ENCODE results near the gene PCDH17. TPM values are rescaled to one million over a fixed set of nuclear protein-coding genes. Genes with fewer than 3 reads are reported as not detected.

PCDH17 gene
- total and polyA plus RNA-seq, 4 donors, result 0.59 to 8.8 (median 0.98) TPM

DNA sequence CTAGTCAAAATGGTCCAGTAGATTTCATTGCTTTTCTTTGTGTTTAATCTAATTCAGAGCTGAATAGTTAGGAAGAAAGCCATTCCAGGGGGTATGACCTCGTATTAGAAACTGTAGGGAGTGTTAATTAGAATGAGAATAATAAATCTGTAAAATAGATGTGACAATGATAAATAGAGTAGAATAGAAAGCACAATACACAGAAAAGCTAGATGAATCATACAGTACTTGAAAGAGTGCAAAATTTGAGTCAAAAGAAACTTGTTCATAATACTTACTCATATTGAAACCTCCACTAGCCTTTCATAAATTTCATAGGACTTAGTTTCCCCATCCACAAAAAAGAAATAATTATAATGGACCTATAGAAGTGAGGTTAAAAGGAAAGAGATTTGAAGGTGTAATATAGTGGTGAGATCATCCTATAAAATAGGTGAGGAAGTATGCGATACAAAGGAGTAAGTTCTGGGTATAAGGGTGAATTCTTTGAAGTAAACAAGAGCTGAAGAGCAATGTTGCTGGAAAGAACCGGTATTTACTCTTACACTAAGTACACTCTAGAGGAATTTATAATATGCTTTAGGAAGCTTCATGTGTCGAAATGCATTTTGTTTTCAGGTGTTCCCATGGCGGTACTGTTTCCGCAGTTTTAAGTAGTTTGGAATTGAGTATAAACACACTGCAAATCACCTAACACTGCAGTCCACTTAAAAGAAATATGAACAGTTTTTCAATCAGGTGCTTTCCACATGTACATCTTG is 21.9 kb downstream of the PCDH17 start:
- no peak overlapping the region for H3K9ac ChIP-seq (ENCODE audit: low read depth in 1 of 2, low read length in 2 of 2)
- 68% methylated on average over 6 of the region's 6 CpGs for whole genome bisulfite sequencing
- TF ChIP-seq HNF4G (IDR thresholded peaks at IDR 0.05), result no peak
- no peak overlapping the region for H3K4me3 ChIP-seq (ENCODE audit: low read depth in 1 of 3, low read length in 3 of 3)
- no peaks in the 10 kb centered on the region for H3K9me3 ChIP-seq (ENCODE audit: control insufficient read depth in 4 of 4, low read length in 3 of 4)
- H3K27ac ChIP-seq (ENCODE audit: low read depth in 1 of 2, low read length in 2 of 2), result no peak overlapping the region
- DNase-seq (ENCODE audit: low spot score), result no peak
- no peaks in the 10 kb centered on the region for H3K4me1 ChIP-seq (ENCODE audit: control insufficient read depth in 4 of 4, insufficient read depth in 4 of 4, low read length in 3 of 4)
- H3K36me3 ChIP-seq (ENCODE audit: control insufficient read depth in 4 of 4, insufficient read depth in 3 of 4, low read depth in 1 of 4, low read length in 3 of 4), result no peaks in the 10 kb centered on the region
- H3K27me3 ChIP-seq (ENCODE audit: control insufficient read depth in 4 of 4, insufficient read depth in 4 of 4, low read length in 3 of 4), result peaks cover 0 to 4% (median 1%) of the 10 kb centered on the region in 4 donors

DNA sequence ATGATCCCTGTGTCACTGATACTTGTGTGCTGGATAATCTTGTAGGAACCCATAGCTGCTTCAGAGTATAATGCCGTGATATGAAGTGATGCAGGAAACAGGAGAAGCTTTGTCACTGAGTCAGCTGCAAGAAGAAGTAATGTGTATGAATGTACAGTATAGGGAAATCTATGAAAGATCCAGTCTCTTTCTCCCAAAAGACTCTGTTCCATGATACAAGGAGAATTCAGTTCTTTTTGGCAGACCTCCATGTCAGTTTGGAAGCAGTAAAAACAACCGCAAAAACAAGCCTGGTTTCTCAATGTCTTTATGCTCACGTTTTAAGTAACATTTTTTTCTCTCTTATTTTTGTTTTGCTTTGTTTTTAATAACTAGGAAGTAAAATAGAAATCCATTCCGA is 33.9 kb downstream of the PCDH17 start:
- Histone ChIP-seq H3K9me3 (ENCODE audit: control insufficient read depth in 4 of 4, low read length in 3 of 4) (no peaks in the 10 kb centered on the region), H3K27me3 (ENCODE audit: control insufficient read depth in 4 of 4, insufficient read depth in 4 of 4, low read length in 3 of 4) (peaks cover 0 to 4% (median 0%) of the 10 kb centered on the region in 4 donors), H3K4me1 (ENCODE audit: control insufficient read depth in 4 of 4, insufficient read depth in 4 of 4, low read length in 3 of 4) (no peaks in the 10 kb centered on the region), H3K9ac (ENCODE audit: low read depth in 1 of 2, low read length in 2 of 2) (no peak overlapping the region), H3K36me3 (ENCODE audit: control insufficient read depth in 4 of 4, insufficient read depth in 3 of 4, low read depth in 1 of 4, low read length in 3 of 4) (no peaks in the 10 kb centered on the region), H3K27ac (ENCODE audit: low read depth in 1 of 2, low read length in 2 of 2) (no peak overlapping the region), H3K4me3 (ENCODE audit: low read depth in 1 of 3, low read length in 3 of 3) (no peak overlapping the region)
- TF ChIP-seq RXRA (IDR thresholded peaks at IDR 0.05) (no peak), YY1 (IDR thresholded peaks at IDR 0.05) (no peak), RAD21 (IDR thresholded peaks at IDR 0.05) (no peak), FOXA2 (IDR thresholded peaks at IDR 0.05) (no peak), FOXA1 (IDR thresholded peaks at IDR 0.05) (no peak), HNF4G (IDR thresholded peaks at IDR 0.05) (no peak), SP1 (IDR thresholded peaks at IDR 0.05) (no peak)
- TF ChIP-seq, protein P1, sequence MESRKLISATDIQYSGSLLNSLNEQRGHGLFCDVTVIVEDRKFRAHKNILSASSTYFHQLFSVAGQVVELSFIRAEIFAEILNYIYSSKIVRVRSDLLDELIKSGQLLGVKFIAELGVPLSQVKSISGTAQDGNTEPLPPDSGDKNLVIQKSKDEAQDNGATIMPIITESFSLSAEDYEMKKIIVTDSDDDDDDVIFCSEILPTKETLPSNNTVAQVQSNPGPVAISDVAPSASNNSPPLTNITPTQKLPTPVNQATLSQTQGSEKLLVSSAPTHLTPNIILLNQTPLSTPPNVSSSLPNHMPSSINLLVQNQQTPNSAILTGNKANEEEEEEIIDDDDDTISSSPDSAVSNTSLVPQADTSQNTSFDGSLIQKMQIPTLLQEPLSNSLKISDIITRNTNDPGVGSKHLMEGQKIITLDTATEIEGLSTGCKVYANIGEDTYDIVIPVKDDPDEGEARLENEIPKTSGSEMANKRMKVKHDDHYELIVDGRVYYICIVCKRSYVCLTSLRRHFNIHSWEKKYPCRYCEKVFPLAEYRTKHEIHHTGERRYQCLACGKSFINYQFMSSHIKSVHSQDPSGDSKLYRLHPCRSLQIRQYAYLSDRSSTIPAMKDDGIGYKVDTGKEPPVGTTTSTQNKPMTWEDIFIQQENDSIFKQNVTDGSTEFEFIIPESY (IDR thresholded peaks at IDR 0.05), result no peak
- TF ChIP-seq, protein P2, sequence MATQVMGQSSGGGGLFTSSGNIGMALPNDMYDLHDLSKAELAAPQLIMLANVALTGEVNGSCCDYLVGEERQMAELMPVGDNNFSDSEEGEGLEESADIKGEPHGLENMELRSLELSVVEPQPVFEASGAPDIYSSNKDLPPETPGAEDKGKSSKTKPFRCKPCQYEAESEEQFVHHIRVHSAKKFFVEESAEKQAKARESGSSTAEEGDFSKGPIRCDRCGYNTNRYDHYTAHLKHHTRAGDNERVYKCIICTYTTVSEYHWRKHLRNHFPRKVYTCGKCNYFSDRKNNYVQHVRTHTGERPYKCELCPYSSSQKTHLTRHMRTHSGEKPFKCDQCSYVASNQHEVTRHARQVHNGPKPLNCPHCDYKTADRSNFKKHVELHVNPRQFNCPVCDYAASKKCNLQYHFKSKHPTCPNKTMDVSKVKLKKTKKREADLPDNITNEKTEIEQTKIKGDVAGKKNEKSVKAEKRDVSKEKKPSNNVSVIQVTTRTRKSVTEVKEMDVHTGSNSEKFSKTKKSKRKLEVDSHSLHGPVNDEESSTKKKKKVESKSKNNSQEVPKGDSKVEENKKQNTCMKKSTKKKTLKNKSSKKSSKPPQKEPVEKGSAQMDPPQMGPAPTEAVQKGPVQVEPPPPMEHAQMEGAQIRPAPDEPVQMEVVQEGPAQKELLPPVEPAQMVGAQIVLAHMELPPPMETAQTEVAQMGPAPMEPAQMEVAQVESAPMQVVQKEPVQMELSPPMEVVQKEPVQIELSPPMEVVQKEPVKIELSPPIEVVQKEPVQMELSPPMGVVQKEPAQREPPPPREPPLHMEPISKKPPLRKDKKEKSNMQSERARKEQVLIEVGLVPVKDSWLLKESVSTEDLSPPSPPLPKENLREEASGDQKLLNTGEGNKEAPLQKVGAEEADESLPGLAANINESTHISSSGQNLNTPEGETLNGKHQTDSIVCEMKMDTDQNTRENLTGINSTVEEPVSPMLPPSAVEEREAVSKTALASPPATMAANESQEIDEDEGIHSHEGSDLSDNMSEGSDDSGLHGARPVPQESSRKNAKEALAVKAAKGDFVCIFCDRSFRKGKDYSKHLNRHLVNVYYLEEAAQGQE (IDR thresholded peaks at IDR 0.05), result no peak
- DNase-seq (ENCODE audit: low spot score), result no peak
- WGBS, result 54% methylated on average over 4 of the region's 4 CpGs

DNA sequence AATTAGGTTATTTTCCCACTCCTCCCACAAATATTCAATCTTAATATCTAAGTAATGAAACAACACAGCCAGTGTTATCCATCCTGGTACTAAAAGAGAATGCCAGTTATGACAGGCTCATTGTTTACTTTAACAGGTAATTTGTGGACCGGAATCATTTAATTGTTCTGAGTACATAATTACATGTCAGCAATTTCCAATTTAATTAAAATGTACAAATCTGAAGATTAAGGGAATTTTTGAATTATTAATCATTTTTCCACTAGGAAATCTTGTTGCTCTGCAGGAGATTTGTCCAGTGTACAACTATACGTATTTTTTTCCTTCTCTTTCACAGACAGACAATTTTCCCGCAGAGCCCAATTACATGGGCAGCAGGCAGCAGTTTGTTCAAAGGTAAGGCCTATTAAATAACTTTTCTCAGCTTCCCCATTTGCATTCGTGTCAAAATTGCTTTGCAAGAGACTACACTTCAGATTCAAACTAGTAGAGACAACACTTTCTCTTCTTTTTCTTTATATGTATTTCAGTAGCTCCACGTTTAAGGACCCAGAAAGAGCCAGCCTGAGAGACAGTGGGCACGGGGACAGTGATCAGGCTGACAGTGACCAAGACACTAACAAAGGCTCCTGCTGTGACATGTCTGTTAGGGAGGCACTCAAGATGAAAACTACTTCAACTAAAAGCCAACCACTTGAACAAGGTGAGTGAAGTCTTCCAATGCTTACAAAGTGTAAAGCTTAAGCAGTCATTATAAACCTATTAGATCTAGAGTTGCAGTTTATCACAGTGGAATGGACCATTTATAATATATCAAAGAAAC is 34.8 kb downstream of the PCDH17 start:
- H3K9me3 ChIP-seq (ENCODE audit: control insufficient read depth in 4 of 4, low read length in 3 of 4), result no peaks in the 10 kb centered on the region
- H3K36me3 ChIP-seq (ENCODE audit: control insufficient read depth in 4 of 4, insufficient read depth in 3 of 4, low read depth in 1 of 4, low read length in 3 of 4), result no peaks in the 10 kb centered on the region
- DNase-seq (ENCODE audit: low spot score), result no peak
- TF ChIP-seq SP1 (IDR thresholded peaks at IDR 0.05) (no peak), RXRA (IDR thresholded peaks at IDR 0.05) (no peak), HNF4G (IDR thresholded peaks at IDR 0.05) (no peak), EGR1 (IDR thresholded peaks at IDR 0.05; ENCODE audit: low read depth in 2 of 2) (no peak)
- TF ChIP-seq, protein P3, sequence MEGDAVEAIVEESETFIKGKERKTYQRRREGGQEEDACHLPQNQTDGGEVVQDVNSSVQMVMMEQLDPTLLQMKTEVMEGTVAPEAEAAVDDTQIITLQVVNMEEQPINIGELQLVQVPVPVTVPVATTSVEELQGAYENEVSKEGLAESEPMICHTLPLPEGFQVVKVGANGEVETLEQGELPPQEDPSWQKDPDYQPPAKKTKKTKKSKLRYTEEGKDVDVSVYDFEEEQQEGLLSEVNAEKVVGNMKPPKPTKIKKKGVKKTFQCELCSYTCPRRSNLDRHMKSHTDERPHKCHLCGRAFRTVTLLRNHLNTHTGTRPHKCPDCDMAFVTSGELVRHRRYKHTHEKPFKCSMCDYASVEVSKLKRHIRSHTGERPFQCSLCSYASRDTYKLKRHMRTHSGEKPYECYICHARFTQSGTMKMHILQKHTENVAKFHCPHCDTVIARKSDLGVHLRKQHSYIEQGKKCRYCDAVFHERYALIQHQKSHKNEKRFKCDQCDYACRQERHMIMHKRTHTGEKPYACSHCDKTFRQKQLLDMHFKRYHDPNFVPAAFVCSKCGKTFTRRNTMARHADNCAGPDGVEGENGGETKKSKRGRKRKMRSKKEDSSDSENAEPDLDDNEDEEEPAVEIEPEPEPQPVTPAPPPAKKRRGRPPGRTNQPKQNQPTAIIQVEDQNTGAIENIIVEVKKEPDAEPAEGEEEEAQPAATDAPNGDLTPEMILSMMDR (IDR thresholded peaks at IDR 0.05; ENCODE audit: low read depth, low read length, missing input control), result no peak
- TF ChIP-seq, protein P1 (IDR thresholded peaks at IDR 0.05), result no peak
- TF ChIP-seq, protein P4, sequence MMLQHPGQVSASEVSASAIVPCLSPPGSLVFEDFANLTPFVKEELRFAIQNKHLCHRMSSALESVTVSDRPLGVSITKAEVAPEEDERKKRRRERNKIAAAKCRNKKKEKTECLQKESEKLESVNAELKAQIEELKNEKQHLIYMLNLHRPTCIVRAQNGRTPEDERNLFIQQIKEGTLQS (IDR thresholded peaks at IDR 0.05), result no peak
- 75% methylated on average over 6 of the region's 6 CpGs for WGBS
- H3K27me3 ChIP-seq (ENCODE audit: control insufficient read depth in 4 of 4, insufficient read depth in 4 of 4, low read length in 3 of 4), result peaks cover 0 to 4% (median 0%) of the 10 kb centered on the region in 4 donors
- no peak overlapping the region for H3K27ac ChIP-seq (ENCODE audit: low read depth in 1 of 2, low read length in 2 of 2)
- no peaks in the 10 kb centered on the region for H3K4me1 ChIP-seq (ENCODE audit: control insufficient read depth in 4 of 4, insufficient read depth in 4 of 4, low read length in 3 of 4)
- no peak overlapping the region for H3K9ac ChIP-seq (ENCODE audit: low read depth in 1 of 2, low read length in 2 of 2)
- H3K4me3 ChIP-seq (ENCODE audit: low read depth in 1 of 3, low read length in 3 of 3), result no peak overlapping the region
